Activated B cell treated with CpG ODN at 0.5 μM for 24 hours (primary cell): ENCODE data around the gene ITGB8. TPM values are rescaled to one million over a fixed set of nuclear protein-coding genes. Genes with fewer than 3 reads are reported as not detected.

Source experiments
- ATAC-seq: fragments of 200-7000 bp; cut with Tn5 transposase; one replicate; pipeline ENCODE4 v1.10.0; 2021; ENCODE audit warnings: low read depth, mild to moderate bottlenecking, moderate library complexity
- CTCF ChIA-PET: fragments of 350-600 bp; sonication (Branson Sonifier 250); formaldehyde crosslinking; loops from one replicate; lab custom pipeline; 2021; ENCODE audit warnings: antibody characterized with exemption; lab: Charles Lee
- POLR2A ChIA-PET: fragments of 350-600 bp; sonication (Branson Sonifier 250); formaldehyde crosslinking; loops from one replicate; lab custom pipeline; 2021; ENCODE audit warnings: antibody characterized with exemption; lab: Charles Lee
- DNase-seq: peaks from one replicate; pipeline ENCODE4 v3.0.0; 2022
- H3K27ac Mint-ChIP-seq: one replicate; pipeline ENCODE4 v1.8.0; 2020; ENCODE audit warnings: mixed read lengths
- H3K27me3 Mint-ChIP-seq: one replicate; pipeline ENCODE4 v1.8.0; 2021; ENCODE audit warnings: mixed read lengths
- H3K36me3 Mint-ChIP-seq: one replicate; pipeline ENCODE4 v1.8.0; 2021; ENCODE audit warnings: low read depth, mixed read lengths
- H3K4me1 Mint-ChIP-seq: one replicate; pipeline ENCODE4 v1.8.0; 2021; ENCODE audit warnings: mixed read lengths
- H3K4me3 Mint-ChIP-seq: one replicate; pipeline ENCODE4 v1.8.0; 2020; ENCODE audit warnings: mild to moderate bottlenecking, mixed read lengths
- H3K9me3 Mint-ChIP-seq: one replicate; pipeline ENCODE4 v1.8.0; 2020; ENCODE audit warnings: mixed read lengths
- CTCF ChIP-seq: fragments of 200-600 bp; IDR thresholded peaks from one replicate; pipeline ENCODE4 v1.8.0; 2022; ENCODE audit warnings: antibody characterized with exemption, mild to moderate bottlenecking
- intact Hi-C: fragments of 100-400 bp; cut with micrococcal nuclease; formaldehyde crosslinking; loops from one replicate; pipeline ENCODE4 v1.15.1; 2024
- total RNA-seq: library from RNA; stranded (reverse); gene quantifications from 2 replicates; pipeline ENCODE4 v1.2.3, GENCODE V29; 2022

Gene ITGB8
- total RNA-seq, 1 donor from 2014 or later, result 0.75 TPM

DNA sequence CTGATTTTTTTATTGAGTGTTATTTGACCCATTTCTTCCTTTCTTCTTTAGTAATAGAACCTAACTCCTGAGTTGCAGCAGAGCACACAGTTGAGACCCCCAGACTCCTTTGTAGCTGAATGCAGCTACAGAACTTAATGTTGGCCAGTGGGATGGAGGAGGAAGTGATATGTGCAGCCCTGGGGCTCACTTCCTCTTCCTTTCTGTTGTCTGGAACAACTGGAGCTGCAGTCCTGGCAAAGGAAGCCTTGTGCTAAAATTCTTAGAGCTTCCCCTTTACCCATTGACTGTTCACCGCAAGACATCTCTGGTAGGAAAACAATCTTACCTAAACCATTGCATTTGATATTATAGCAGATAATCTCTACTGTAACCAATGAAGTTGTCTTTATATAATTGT, 86.6 kb downstream of the ITGB8 start:
- no peak for TF ChIP-seq CTCF
- no peak for DNase-seq
- POLR2A ChIA-PET, result no interaction called here
- Mint-ChIP-seq H3K36me3 (no peaks in the 10 kb centered on the region), H3K9me3 (no peaks in the 10 kb centered on the region), H3K4me1 (no peaks in the 10 kb centered on the region), H3K4me3 (no peak overlapping the region), H3K27me3 (no peaks in the 10 kb centered on the region), H3K27ac (no peak overlapping the region)
- CTCF ChIA-PET, result no interaction called here
- intact Hi-C loops, result no loop called here
- no peak for ATAC-seq

- Mint-ChIP-seq H3K4me1 (no peaks in the 10 kb centered on the region), H3K36me3 (no peaks in the 10 kb centered on the region), H3K4me3 (no peak overlapping the region), H3K27ac (no peak overlapping the region), H3K9me3 (no peaks in the 10 kb centered on the region), H3K27me3 (no peaks in the 10 kb centered on the region)
- ATAC-seq (no peak), DNase-seq (no peak)
- POLR2A ChIA-PET, result no interaction called here
- intact Hi-C loops, result no loop called here
- TF ChIP-seq CTCF, result no peak
- CTCF ChIA-PET, result no interaction called here
Observed at GRCh38 chr7:20417675-20418382, 87.1 kb downstream of the ITGB8 start.

GRCh38 chr7:20424500-20424899, 93.8 kb downstream of the ITGB8 start:
- ChIA-PET CTCF (no interaction called here), POLR2A (no interaction called here)
- Mint-ChIP-seq H3K4me3 (no peak overlapping the region), H3K27ac (no peak overlapping the region), H3K36me3 (no peaks in the 10 kb centered on the region), H3K9me3 (peaks cover 5% of the 10 kb centered on the region), H3K27me3 (peaks cover 8% of the 10 kb centered on the region), H3K4me1 (no peaks in the 10 kb centered on the region)
- DNase-seq (no peak), ATAC-seq (no peak)
- TF ChIP-seq CTCF, result no peak
- intact Hi-C loops, result no loop called here

GRCh38 chr7:20430664-20431063, 100.0 kb downstream of the ITGB8 start:
- ATAC-seq (no peak), DNase-seq (no peak)
- CTCF ChIA-PET, result no interaction called here
- H3K27me3 Mint-ChIP-seq, result peaks cover 14% of the 10 kb centered on the region
- TF ChIP-seq CTCF, result no peak
- H3K4me1 Mint-ChIP-seq, result no peaks in the 10 kb centered on the region
- H3K36me3 Mint-ChIP-seq, result no peaks in the 10 kb centered on the region
- intact Hi-C loops, result loop anchor here (10.0 kb wide), 2 partner anchors 446 to 924 kb away; no protein-coding TSS in a partner anchor
- no peak overlapping the region for H3K27ac Mint-ChIP-seq
- H3K4me3 Mint-ChIP-seq, result no peak overlapping the region
- H3K9me3 Mint-ChIP-seq, result peaks cover 5% of the 10 kb centered on the region
- POLR2A ChIA-PET, result no interaction called here

- H3K4me1 Mint-ChIP-seq, result no peaks in the 10 kb centered on the region
- no peaks in the 10 kb centered on the region for H3K36me3 Mint-ChIP-seq
- no peak overlapping the region for H3K27ac Mint-ChIP-seq
- no peak for ATAC-seq
- intact Hi-C loops, result loop anchor here (10.0 kb wide), 2 partner anchors 446 to 924 kb away; no protein-coding TSS in a partner anchor
- H3K9me3 Mint-ChIP-seq, result peaks cover 3% of the 10 kb centered on the region
- DNase-seq, result no peak
- H3K4me3 Mint-ChIP-seq, result no peak overlapping the region
- POLR2A ChIA-PET, result no interaction called here
- H3K27me3 Mint-ChIP-seq, result peaks cover 14% of the 10 kb centered on the region
- CTCF ChIA-PET, result no interaction called here
- no peak for TF ChIP-seq CTCF
Observed at GRCh38 chr7:20431146-20431545, 100.4 kb downstream of the ITGB8 start.
